Measurements from ENCODE around the gene NRSN1.

- TF ChIP-seq CTCF (IDR thresholded peaks at IDR 0.05 in 8 of 11, conservative IDR thresholded peaks at IDR 0.05 in 3 of 11) (no peak), POLR2A (IDR thresholded peaks at IDR 0.05) (no peak), POLR2AphosphoS5 (IDR thresholded peaks at IDR 0.05) (no peak)
Measured at GRCh38 chr6:24193364-24193763, 67.3 kb downstream of the NRSN1 start.

All from spleen (tissue), 7 donors.